SK-N-SH (cell line): ENCODE measurements around the gene ESPL1. TPM values are rescaled to one million over a fixed set of nuclear protein-coding genes. Genes with fewer than 3 reads are reported as not detected.

ENCODE experiments used
- CTCF ChIA-PET: fragments of 300-600, 350-600 bp; formaldehyde crosslinking; extraction: SDS; loops from one replicate; lab custom pipeline; 2021; lab: Yijun Ruan, JAX
- POLR2A ChIA-PET: fragments of 350-600 bp; sonication (Branson Sonifier 250); formaldehyde crosslinking; extraction: SDS; loops from one replicate; lab custom pipeline; 2020; ENCODE audit warnings: antibody characterized with exemption, inconsistent platforms; lab: Yijun Ruan, JAX
- DNase-seq: peaks from one replicate; pipeline ENCODE4 v3.0.0; 2012
- H2AFZ ChIP-seq: fragments of 200-600 bp; sonication (generic); 2 replicates; pipeline ENCODE4 v1.8.1; 2016; ENCODE audit warnings: antibody characterized with exemption, mild to moderate bottlenecking, low read depth
- H3F3A ChIP-seq: fragments of 200-600 bp; sonication (generic); replicated peaks from 2 replicates; pipeline ENCODE3; 2016; ENCODE audit warnings: antibody characterized with exemption, mild to moderate bottlenecking; ENCODE audit not compliant: insufficient read depth
- H3K27ac ChIP-seq, 2 experiments: fragments of 200-500 bp in 1 of 2; fragments of 200-600 bp in 1 of 2; sonication (Bioruptor generic) in 1 of 2; sonication (generic), shearing (Covaris generic) in 1 of 2; 2 replicates each; pipeline versions ENCODE4 v1.5.1 to v1.6.1; 2014 to 2016; ENCODE audit warnings: low read depth in 2 of 2, inconsistent platforms in 1 of 2, low read length in 1 of 2, mild to moderate bottlenecking in 1 of 2, mixed read lengths in 1 of 2
- H3K27me3 ChIP-seq: fragments of 200-600 bp; sonication (generic), shearing (Covaris generic); 2 replicates; pipeline ENCODE4 v1.6.1; 2016; ENCODE audit warnings: mixed run types; ENCODE audit not compliant: insufficient read depth
- H3K36me3 ChIP-seq, 2 experiments: fragments of 200-500 bp in 1 of 2; fragments of 200-600 bp in 1 of 2; sonication (Bioruptor generic) in 1 of 2; sonication (generic) in 1 of 2; replicated peaks in 1 of 2; 2 replicates each; pipeline versions ENCODE3 to v1.5.1; 2014 to 2016; ENCODE audit warnings: low read length in 1 of 2, mild to moderate bottlenecking in 1 of 2; ENCODE audit not compliant: insufficient read depth in 2 of 2, control insufficient read depth in 1 of 2
- H3K4me1 ChIP-seq, 2 experiments: fragments of 200-500 bp in 1 of 2; fragments of 200-600 bp in 1 of 2; sonication (Bioruptor generic) in 1 of 2; sonication (generic), shearing (Covaris generic) in 1 of 2; 2 replicates each; pipeline versions ENCODE4 v1.5.1 to v1.6.1; 2014 to 2016; ENCODE audit warnings: low read depth in 1 of 2, low read length in 1 of 2, mixed run types in 1 of 2; ENCODE audit not compliant: insufficient read depth in 2 of 2, control insufficient read depth in 1 of 2
- H3K4me2 ChIP-seq: fragments of 200-600 bp; sonication (generic), shearing (Covaris generic); 2 replicates; pipeline ENCODE4 v1.6.1; 2017; ENCODE audit warnings: mixed run types
- H3K4me3 ChIP-seq, 2 experiments: fragments of 200-500 bp in 1 of 2; fragments of 200-600 bp in 1 of 2; sonication (Bioruptor generic) in 1 of 2; sonication (generic), shearing (Covaris generic) in 1 of 2; 2 replicates each; pipeline versions ENCODE4 v1.5.1 to v1.8.1; 2014 to 2016; ENCODE audit warnings: low read depth in 2 of 2, inconsistent platforms in 1 of 2, low read length in 1 of 2, mild to moderate bottlenecking in 1 of 2, mixed read lengths in 1 of 2, moderate library complexity in 1 of 2
- H3K79me2 ChIP-seq: fragments of 200-600 bp; sonication (generic); 2 replicates; pipeline ENCODE4 v1.8.1; 2017; ENCODE audit warnings: mild to moderate bottlenecking; ENCODE audit not compliant: insufficient read depth
- H3K9ac ChIP-seq: fragments of 200-600 bp; sonication (generic); 2 replicates; pipeline ENCODE4 v1.6.1; 2017; ENCODE audit warnings: mixed run types
- H3K9me2 ChIP-seq: fragments of 200-600 bp; sonication (generic); 2 replicates; pipeline ENCODE4 v1.6.1; 2017; ENCODE audit warnings: mixed run types
- H3K9me3 ChIP-seq: fragments of 200-600 bp; sonication (generic); 2 replicates; pipeline ENCODE4 v1.6.1; 2017; ENCODE audit warnings: mixed run types, mild to moderate bottlenecking, moderate library complexity
- H4K20me1 ChIP-seq: fragments of 200-600 bp; sonication (generic); 2 replicates; pipeline ENCODE4 v1.6.1; 2017; ENCODE audit warnings: mild to moderate bottlenecking, mixed run types; ENCODE audit not compliant: insufficient read depth
- CHD2 ChIP-seq: fragments of 150-350 bp; IDR thresholded peaks from 2 replicates; pipeline ENCODE4 v1.6.1; 2018; ENCODE audit warnings: low read length; ENCODE audit not compliant: partially characterized antibody
- EZH2phosphoT487 ChIP-seq: fragments of 200-600 bp; sonication (generic); IDR thresholded peaks from 2 replicates; pipeline ENCODE4 v1.6.1; 2017; ENCODE audit warnings: low read depth, mixed run types, mild to moderate bottlenecking, antibody characterized with exemption, moderate library complexity, borderline replicate concordance
- FOSL2 ChIP-seq: IDR thresholded peaks from 2 replicates; pipeline ENCODE4 v1.4.0; 2012; ENCODE audit warnings: low read depth, mild to moderate bottlenecking, moderate library complexity, borderline replicate concordance
- FOXM1 ChIP-seq: IDR thresholded peaks from 2 replicates; pipeline ENCODE4 v1.4.0; 2012; ENCODE audit warnings: low read depth, mild to moderate bottlenecking
- GABPA ChIP-seq: IDR thresholded peaks from 2 replicates; pipeline ENCODE4 v1.4.0; 2012; ENCODE audit warnings: low read depth, mild to moderate bottlenecking
- GATA2 ChIP-seq: sonication (generic); formaldehyde crosslinking; IDR thresholded peaks from 2 replicates; pipeline ENCODE4 v1.5.0; 2020; ENCODE audit warnings: mild to moderate bottlenecking, missing genetic modification reagents
- IRF3 ChIP-seq: fragments of 150-350 bp; IDR thresholded peaks from 2 replicates; pipeline ENCODE4 v1.6.1; 2016; ENCODE audit warnings: mild to moderate bottlenecking, low read depth, low read length
- MAX ChIP-seq: IDR thresholded peaks from 2 replicates; pipeline ENCODE4 v1.4.0; 2012; ENCODE audit warnings: low read depth
- MEF2A ChIP-seq: IDR thresholded peaks from 2 replicates; pipeline ENCODE4 v1.4.0; 2012; ENCODE audit warnings: low read depth, borderline replicate concordance
- MXI1 ChIP-seq: IDR thresholded peaks from 2 replicates; pipeline ENCODE4 v1.6.1; 2012; ENCODE audit warnings: mild to moderate bottlenecking, low read depth, low read length, improper control_type of control experiment
- NFIC ChIP-seq: IDR thresholded peaks from 2 replicates; pipeline ENCODE4 v1.4.0; 2012; ENCODE audit warnings: borderline replicate concordance
- NRF1 ChIP-seq: IDR thresholded peaks from 2 replicates; pipeline ENCODE4 v1.6.1; 2012; ENCODE audit warnings: low read depth, mild to moderate bottlenecking, low read length
- PBX3 ChIP-seq: IDR thresholded peaks from 2 replicates; pipeline ENCODE4; 2012
- POLR2AphosphoS5 ChIP-seq: IDR thresholded peaks from 2 replicates; pipeline ENCODE4 v1.6.1; 2012; ENCODE audit warnings: low read depth, low read length
- RAD21 ChIP-seq: IDR thresholded peaks from 2 replicates; pipeline ENCODE4 v1.6.1; 2012; ENCODE audit warnings: mild to moderate bottlenecking, low read length
- RCOR1 ChIP-seq: fragments of 150-350 bp; IDR thresholded peaks from 2 replicates; pipeline ENCODE4 v1.6.1; 2017; ENCODE audit warnings: antibody characterized with exemption, low read length
- RXRA ChIP-seq: IDR thresholded peaks from 2 replicates; pipeline ENCODE4 v1.4.0; 2012; ENCODE audit warnings: low read depth, mild to moderate bottlenecking, borderline replicate concordance
- SIN3A ChIP-seq: IDR thresholded peaks from 2 replicates; pipeline ENCODE4 v1.6.1; 2012; ENCODE audit warnings: low read depth, mild to moderate bottlenecking, low read length, moderate library complexity, borderline replicate concordance
- SMC3 ChIP-seq: IDR thresholded peaks from 2 replicates; pipeline ENCODE4 v1.6.1; 2012; ENCODE audit warnings: low read depth, low read length, improper control_type of control experiment
- YY1 ChIP-seq: IDR thresholded peaks from 2 replicates; pipeline ENCODE4 v1.4.0; 2012; ENCODE audit warnings: low read depth, mild to moderate bottlenecking
- ZBTB33 ChIP-seq: IDR thresholded peaks from 2 replicates; pipeline ENCODE4 v1.4.0; 2012; ENCODE audit warnings: low read depth, borderline replicate concordance
- WGBS: methylation state at CpG from one replicate; pipeline ENCODE4 v1.1.6; 2017; ENCODE audit warnings: low lambda C conversion rate; 5-methylcytosine and 5-hydroxymethylcytosine counted together
- polyA plus RNA-seq, 3 experiments: library from polyadenylated mRNA; depleted of rRNA; stranded (reverse); fragments of >200 nt; gene quantifications; 2 replicates each; pipeline ENCODE4 v1.2.3, GENCODE V29; 2012

ESPL1 gene
- polyA plus RNA-seq, 1 of the 3 experiments (the other 2 are of a cell fraction), result 8.6 TPM

GRCh38 chr12:53324113-53324778 is 56.1 kb downstream of the ESPL1 start:
- Histone ChIP-seq H3K4me1 (peaks cover 7 to 18% of the 10 kb centered on the region in 2 experiments; a peak in 3 of 4 replicates), H3K9me2 (no peaks in the 10 kb centered on the region), H3K4me2 (peak overlapping the region; percentile 93), H3K9me3 (no peaks in the 10 kb centered on the region), H3K27ac (peak overlapping the region; percentile 79 to 88), H2AFZ (peak overlapping the region; percentile 80), H3K79me2 (peaks cover 15% of the 10 kb centered on the region), H3K4me3 (peak overlapping the region; percentile 59 to 79; a peak in 3 of 4 replicates), H4K20me1 (no peaks in the 10 kb centered on the region), H3K36me3 (no peaks in the 10 kb centered on the region), H3F3A (peaks cover 13% of the 10 kb centered on the region), H3K27me3 (no peaks in the 10 kb centered on the region), H3K9ac (peak overlapping the region; percentile 95)
- ChIA-PET CTCF (interaction anchor here (0.8 to 13.6 kb wide), 15 partner anchors 10 to 192 kb away, joined by 3 to 294 read pairs (median 4); partner anchors contain the start of genes AMHR2, MAP3K12, PFDN5 and SP1), POLR2A (interaction anchor here (0.9 to 8.3 kb wide), 5 partner anchors 15 to 184 kb away, joined by 3 to 105 read pairs (median 4); no protein-coding TSS in a partner anchor)
- WGBS, result 80% methylated on average over 28 of the region's 28 CpGs
- TF ChIP-seq FOSL2 (no peak), SIN3A (no peak), RXRA (no peak), CHD2 (no peak), RAD21 (no peak), IRF3 (no peak), SMC3 (no peak), POLR2AphosphoS5 (no peak), YY1 (no peak), RCOR1 (no peak), MXI1 (no peak), NRF1 (no peak)
- no peak for DNase-seq

- Histone ChIP-seq H3K27me3 (no peaks in the 10 kb centered on the region), H3K9me2 (no peaks in the 10 kb centered on the region), H3K9me3 (no peaks in the 10 kb centered on the region), H3K4me2 (peak overlapping the region; percentile 93), H3K4me1 (peaks cover 7 to 18% of the 10 kb centered on the region in 2 experiments; a peak in 3 of 4 replicates), H3F3A (peaks cover 13% of the 10 kb centered on the region), H4K20me1 (no peaks in the 10 kb centered on the region), H3K27ac (peak overlapping the region; percentile 79 to 88), H3K4me3 (peak overlapping the region; percentile 59 to 79), H3K79me2 (peaks cover 10% of the 10 kb centered on the region), H3K9ac (peak overlapping the region; percentile 95), H2AFZ (peak overlapping the region; percentile 80), H3K36me3 (no peaks in the 10 kb centered on the region)
- ChIA-PET POLR2A (interaction anchor here (0.5 to 8.3 kb wide), 7 partner anchors 10 to 184 kb away, joined by 3 to 105 read pairs (median 3); no protein-coding TSS in a partner anchor), CTCF (interaction anchor here (0.6 to 13.6 kb wide), 25 partner anchors 9 to 260 kb away, joined by 3 to 294 read pairs (median 4); partner anchors contain the start of genes AMHR2, MAP3K12, PFDN5 and SP1)
- peak; percentile 96 for DNase-seq
- WGBS, result under 1% methylated on average over 21 of the region's 69 CpGs
- TF ChIP-seq GABPA, result no peak
- peak; percentile 23; the same call in 1 of the 2 replicates for TF ChIP-seq FOSL2
- TF ChIP-seq MAX, result peak; percentile 64; the same call in 1 of the 2 replicates
- TF ChIP-seq GATA2, result no peak
- no peak for TF ChIP-seq EZH2phosphoT487
- TF ChIP-seq CHD2, result peak; percentile 12
- no peak for TF ChIP-seq FOXM1
- peak; percentile 13; the same call in 1 of the 2 replicates for TF ChIP-seq MEF2A
- 0 out of 2 replicates have a peak, but pooled peaks have one; percentile 30 for TF ChIP-seq ZBTB33
- TF ChIP-seq NFIC, result no peak
- no peak for TF ChIP-seq PBX3
- TF ChIP-seq YY1, result 0 out of 2 replicates have a peak, but pooled peaks have one; percentile 18
Observed at GRCh38 chr12:53324779-53325510, 56.8 kb downstream of the ESPL1 start.
